22Rv1 (cell line): ENCODE results near the gene DCLK1.

ENCODE experiments used
- H3K27ac ChIP-seq: fragments of 450-650 bp; 2 replicates; pipeline ENCODE4 v1.5.1; 2017
- ZFX ChIP-seq: fragments of 450-650 bp; IDR thresholded peaks from 2 replicates; pipeline ENCODE4 v1.6.1; 2017; ENCODE audit warnings: antibody characterized with exemption, borderline replicate concordance
- TF ChIP-seq, protein P1 (sequence below): fragments of 450-650 bp; IDR thresholded peaks from 2 replicates; pipeline ENCODE4 v1.5.1; 2017; ENCODE audit warnings: mild to moderate bottlenecking

Gene DCLK1

GRCh38 chr13:35871561-35871960 lies 259.6 kb downstream of the DCLK1 start:
- TF ChIP-seq, protein P1, sequence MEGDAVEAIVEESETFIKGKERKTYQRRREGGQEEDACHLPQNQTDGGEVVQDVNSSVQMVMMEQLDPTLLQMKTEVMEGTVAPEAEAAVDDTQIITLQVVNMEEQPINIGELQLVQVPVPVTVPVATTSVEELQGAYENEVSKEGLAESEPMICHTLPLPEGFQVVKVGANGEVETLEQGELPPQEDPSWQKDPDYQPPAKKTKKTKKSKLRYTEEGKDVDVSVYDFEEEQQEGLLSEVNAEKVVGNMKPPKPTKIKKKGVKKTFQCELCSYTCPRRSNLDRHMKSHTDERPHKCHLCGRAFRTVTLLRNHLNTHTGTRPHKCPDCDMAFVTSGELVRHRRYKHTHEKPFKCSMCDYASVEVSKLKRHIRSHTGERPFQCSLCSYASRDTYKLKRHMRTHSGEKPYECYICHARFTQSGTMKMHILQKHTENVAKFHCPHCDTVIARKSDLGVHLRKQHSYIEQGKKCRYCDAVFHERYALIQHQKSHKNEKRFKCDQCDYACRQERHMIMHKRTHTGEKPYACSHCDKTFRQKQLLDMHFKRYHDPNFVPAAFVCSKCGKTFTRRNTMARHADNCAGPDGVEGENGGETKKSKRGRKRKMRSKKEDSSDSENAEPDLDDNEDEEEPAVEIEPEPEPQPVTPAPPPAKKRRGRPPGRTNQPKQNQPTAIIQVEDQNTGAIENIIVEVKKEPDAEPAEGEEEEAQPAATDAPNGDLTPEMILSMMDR: no peak
- no peak for TF ChIP-seq ZFX
- H3K27ac ChIP-seq: no peak overlapping the region

DNA sequence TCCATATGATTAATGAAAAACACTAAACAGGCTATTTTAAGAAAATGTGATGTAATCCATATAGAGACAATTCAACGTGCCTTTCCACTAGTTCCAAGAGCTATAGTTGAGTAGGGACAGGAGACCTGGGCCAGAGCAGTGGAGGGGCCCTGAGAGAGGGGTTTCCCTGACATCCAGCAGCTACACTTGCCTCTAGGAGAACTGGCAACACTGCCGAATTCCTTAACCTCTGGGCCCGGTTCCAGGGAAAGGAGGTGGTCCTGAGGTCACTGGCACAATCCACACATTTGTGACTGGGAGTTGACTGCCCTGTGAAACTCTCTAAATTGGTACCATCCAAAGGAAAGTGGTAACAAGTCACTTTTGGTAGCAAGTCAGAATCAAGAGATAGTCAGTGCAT lies 264.4 kb downstream of the DCLK1 start:
- no peak overlapping the region for H3K27ac ChIP-seq
- TF ChIP-seq, protein P1: no peak
- no peak for TF ChIP-seq ZFX

DNA sequence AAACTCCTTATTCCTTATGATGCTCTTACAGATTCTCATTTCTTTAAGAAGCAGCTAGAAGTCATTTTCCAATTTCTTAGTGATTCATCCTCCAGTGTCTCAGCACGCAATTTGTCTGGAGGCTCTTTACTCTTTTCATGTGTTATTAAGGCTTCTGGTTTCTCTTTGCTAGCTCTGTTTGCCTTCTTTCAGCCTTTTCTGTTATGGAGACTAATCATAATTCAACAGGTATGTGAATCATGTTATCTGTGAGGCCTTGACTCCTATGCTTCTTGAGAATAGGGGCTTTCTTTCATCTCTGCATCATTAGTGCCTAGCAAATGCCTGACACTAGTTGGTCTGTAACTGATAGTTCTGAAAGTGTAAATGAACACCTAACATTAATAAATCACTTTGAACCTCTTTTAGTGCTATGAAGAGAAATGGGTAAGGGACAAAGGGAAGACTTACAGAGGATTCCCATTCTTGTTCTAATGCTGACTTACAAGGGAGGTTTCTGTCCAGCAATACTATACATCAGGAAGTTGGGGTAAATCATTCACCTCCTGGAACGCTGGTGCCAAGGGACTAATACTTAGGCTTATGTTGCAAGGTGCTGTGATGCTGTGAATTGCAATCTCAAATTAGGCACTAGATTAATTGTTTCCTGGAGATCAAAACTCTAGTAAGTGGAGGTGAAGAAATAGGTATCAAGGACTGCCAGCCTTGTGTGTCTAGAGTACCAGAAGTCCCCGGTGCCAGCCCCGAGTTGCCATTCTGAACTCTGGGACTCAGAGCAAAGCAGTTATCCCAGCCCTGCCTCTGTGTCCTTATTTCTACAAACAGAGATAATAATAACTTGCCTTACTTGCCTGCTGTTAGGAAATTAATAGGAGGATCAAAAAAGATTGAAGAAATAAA lies 265.6 kb downstream of the DCLK1 start:
- H3K27ac ChIP-seq: no peak overlapping the region
- TF ChIP-seq, protein P1: no peak
- TF ChIP-seq ZFX: no peak

DNA sequence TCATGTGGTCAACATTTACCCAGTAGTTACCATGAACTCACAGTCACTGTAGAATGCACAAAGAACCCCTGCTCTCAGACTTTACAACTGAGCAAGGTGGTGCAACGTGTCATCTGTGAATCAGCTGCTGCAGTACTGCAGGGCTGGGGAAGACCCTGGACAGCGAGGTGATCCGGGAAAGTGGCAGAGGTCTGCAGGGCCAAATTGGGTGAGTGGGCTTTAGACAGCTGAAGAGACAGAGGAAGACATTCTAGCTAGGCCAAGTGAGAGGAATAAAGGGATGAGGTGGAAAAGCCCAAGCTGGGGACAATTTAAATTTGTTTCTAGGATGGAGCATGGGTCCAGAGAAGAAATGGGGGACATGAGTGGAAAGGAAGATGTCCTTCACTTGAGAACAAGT lies 270.5 kb downstream of the DCLK1 start:
- TF ChIP-seq, protein P1: no peak
- no peak overlapping the region for H3K27ac ChIP-seq

DNA sequence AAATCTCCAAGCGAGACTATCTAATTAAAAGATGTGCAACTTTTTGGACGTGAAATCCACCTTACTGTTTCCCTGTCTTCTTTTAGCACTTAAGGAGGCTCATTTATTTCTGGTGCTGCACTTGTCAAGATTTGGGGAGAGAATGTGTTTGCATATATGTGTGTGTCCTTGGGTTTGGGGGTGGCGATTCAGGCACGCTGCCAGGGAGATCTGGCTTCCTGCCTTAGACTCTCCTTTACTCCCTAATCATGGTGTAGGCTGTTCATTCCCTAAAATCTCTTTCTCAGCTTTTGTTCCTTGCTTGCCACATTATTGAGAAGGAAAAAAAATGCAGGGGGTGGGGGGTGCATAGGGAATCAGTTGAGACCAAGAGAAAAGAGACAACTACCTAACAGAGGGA lies 271.2 kb downstream of the DCLK1 start:
- no peak overlapping the region for H3K27ac ChIP-seq
- no peak for TF ChIP-seq ZFX
- TF ChIP-seq, protein P1: no peak

- TF ChIP-seq ZFX: no peak
- TF ChIP-seq, protein P1: no peak
- no peak overlapping the region for H3K27ac ChIP-seq
These were observed 272.5 kb downstream of the DCLK1 start for GRCh38 chr13:35858665-35859064.

DNA sequence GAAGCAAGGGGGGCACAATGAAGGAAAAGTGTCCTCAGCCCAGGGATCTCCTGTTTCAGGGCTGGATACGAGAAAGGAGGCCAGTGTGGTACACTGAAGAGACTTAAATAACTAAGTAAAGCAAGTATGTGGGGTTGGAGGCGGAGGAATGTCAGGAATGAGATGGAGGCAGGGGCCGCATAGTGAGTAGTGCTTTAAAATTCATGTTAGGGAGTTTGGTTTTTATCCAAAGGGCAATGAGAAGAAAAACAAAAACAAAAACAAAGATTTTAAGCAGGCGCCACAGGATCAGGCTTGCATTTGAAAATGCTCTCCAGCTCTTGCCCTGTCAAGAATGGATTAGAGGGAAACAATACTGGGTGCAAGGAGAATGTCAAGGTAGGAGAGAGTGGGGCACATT lies 273.4 kb downstream of the DCLK1 start:
- no peak for TF ChIP-seq ZFX
- TF ChIP-seq, protein P1: no peak
- no peak overlapping the region for H3K27ac ChIP-seq
